Astrocyte (in vitro differentiated cells and primary cell): ENCODE measurements around the gene STC2. TPM values are rescaled to one million over a fixed set of nuclear protein-coding genes. Genes with fewer than 3 reads are reported as not detected.

Experiments
- DNase-seq: peaks from one replicate; pipeline ENCODE4 v3.0.0-alpha.2; 2010; ENCODE audit warnings: low read depth
- FAIRE-seq: peaks from 2 replicates; lab custom pipeline; 2011; peaks lifted over from hg19 to GRCh38; lab: Jason Lieb, UNC
- H2AFZ ChIP-seq: 2 replicates; pipeline ENCODE4 v1.6.0; 2012; ENCODE audit warnings: low read depth, low read length, inconsistent platforms
- H3K27ac ChIP-seq: 2 replicates; pipeline ENCODE4 v1.5.1; 2011; ENCODE audit warnings: low read depth, low read length, inconsistent platforms
- H3K27me3 ChIP-seq: 2 replicates; pipeline ENCODE4 v1.6.0; 2011; ENCODE audit warnings: low read length, inconsistent platforms; ENCODE audit not compliant: insufficient read depth
- H3K36me3 ChIP-seq: 2 replicates; pipeline ENCODE4 v1.5.1; 2011; ENCODE audit warnings: low read length, inconsistent platforms; ENCODE audit not compliant: insufficient read depth
- H3K4me1 ChIP-seq: 2 replicates; pipeline ENCODE4 v1.5.1; 2011; ENCODE audit warnings: low read length, inconsistent platforms; ENCODE audit not compliant: insufficient read depth
- H3K4me2 ChIP-seq: 2 replicates; pipeline ENCODE4 v1.6.0; 2012; ENCODE audit warnings: low read length, inconsistent platforms
- H3K4me3 ChIP-seq: 2 replicates; pipeline ENCODE4 v1.5.1; 2011; ENCODE audit warnings: low read depth, mild to moderate bottlenecking, low read length, inconsistent platforms; ENCODE audit not compliant: insufficient read depth
- H3K79me2 ChIP-seq: 2 replicates; pipeline ENCODE4 v1.6.0; 2012; ENCODE audit warnings: mild to moderate bottlenecking, low read length, inconsistent platforms; ENCODE audit not compliant: insufficient read depth
- H3K9ac ChIP-seq: 2 replicates; pipeline ENCODE4 v1.6.0; 2012; ENCODE audit warnings: mild to moderate bottlenecking, low read length, inconsistent platforms
- H3K9me3 ChIP-seq: 2 replicates; pipeline ENCODE4 v1.5.1; 2012; ENCODE audit warnings: low read depth, mild to moderate bottlenecking, low read length, inconsistent platforms; ENCODE audit not compliant: insufficient read depth
- H4K20me1 ChIP-seq: 2 replicates; pipeline ENCODE4 v1.6.0; 2012; ENCODE audit warnings: low read length, inconsistent platforms; ENCODE audit not compliant: insufficient read depth
- H3K27ac Mint-ChIP-seq: one replicate; pipeline ENCODE4 v1.8.0; 2021; ENCODE audit warnings: mild to moderate bottlenecking, mixed read lengths; ENCODE audit not compliant: unreplicated experiment
- H3K27me3 Mint-ChIP-seq: one replicate; pipeline ENCODE4 v1.8.0; 2021; ENCODE audit warnings: low read depth, mixed read lengths; ENCODE audit not compliant: unreplicated experiment
- H3K36me3 Mint-ChIP-seq: one replicate; pipeline ENCODE4 v1.8.0; 2021; ENCODE audit warnings: low read depth, mixed read lengths; ENCODE audit not compliant: unreplicated experiment
- H3K4me1 Mint-ChIP-seq: one replicate; pipeline ENCODE4 v1.8.0; 2021; ENCODE audit warnings: low read depth, mixed read lengths; ENCODE audit not compliant: unreplicated experiment
- H3K4me3 Mint-ChIP-seq: one replicate; pipeline ENCODE4 v1.8.0; 2021; ENCODE audit warnings: mild to moderate bottlenecking, moderate library complexity, mixed read lengths; ENCODE audit not compliant: unreplicated experiment
- H3K9me3 Mint-ChIP-seq: one replicate; pipeline ENCODE4 v1.8.0; 2021; ENCODE audit warnings: mild to moderate bottlenecking, mixed read lengths; ENCODE audit not compliant: unreplicated experiment
- EZH2 ChIP-seq: IDR thresholded peaks from 2 replicates; pipeline ENCODE4 v1.6.1; 2012; ENCODE audit warnings: mild to moderate bottlenecking, low read length, inconsistent platforms; ENCODE audit not compliant: insufficient read depth
- total RNA-seq: library from RNA; stranded (reverse); gene quantifications from 2 replicates; pipeline ENCODE4 v1.2.1, GENCODE V29; 2021
- TF ChIP-seq, protein P1 (sequence below): IDR thresholded peaks from 2 replicates; pipeline ENCODE4 v1.5.1; 2011; ENCODE audit warnings: low read depth, mild to moderate bottlenecking, inconsistent platforms, low read length, moderate library complexity; ENCODE audit not compliant: insufficient read depth

The STC2 gene
- total RNA-seq, 1 donor from 2014 or later: 206 TPM

- H3K9ac ChIP-seq: peak overlapping the region; percentile 92
- H3K79me2 ChIP-seq: peaks cover 54% of the 10 kb centered on the region
- peak overlapping the region; percentile 7 for H3K27ac ChIP-seq
Measured at GRCh38 chr5:173323799-173324114, 4.5 kb downstream of the STC2 start.

DNA sequence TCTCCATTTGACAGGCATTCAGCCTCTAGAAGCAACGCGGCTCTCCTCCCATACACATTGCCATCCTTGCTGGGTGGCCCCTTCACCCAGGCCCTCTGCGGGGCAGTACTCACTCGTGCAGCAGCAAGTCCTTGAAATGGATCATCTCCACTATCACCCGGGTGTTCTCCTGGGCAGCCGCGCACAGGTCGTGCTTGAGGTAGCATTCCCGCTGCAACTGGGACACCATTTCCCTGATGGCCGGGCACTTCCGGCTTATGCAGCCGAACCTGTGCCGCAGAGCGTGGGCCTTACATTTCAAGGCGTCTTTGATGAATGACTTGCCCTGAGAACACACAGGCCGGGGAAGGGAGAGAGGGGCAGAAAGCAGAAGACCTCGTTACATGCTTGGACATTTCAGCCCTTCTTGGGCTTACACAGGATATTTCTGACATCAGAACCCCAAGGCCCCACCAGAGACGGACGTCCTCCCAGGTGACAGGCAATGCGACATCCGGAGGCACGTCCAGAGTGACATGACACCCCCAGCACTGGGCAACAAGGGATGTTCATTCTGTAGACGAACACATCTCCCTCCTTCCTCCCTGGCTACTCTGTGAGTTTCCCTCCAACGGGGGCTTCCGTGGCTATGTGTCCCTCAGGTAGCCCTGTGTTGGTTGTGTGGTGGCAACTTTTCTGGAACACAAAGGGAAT, 5.0 kb downstream of the STC2 start:
- TF ChIP-seq EZH2: no peak
- TF ChIP-seq, protein P1, sequence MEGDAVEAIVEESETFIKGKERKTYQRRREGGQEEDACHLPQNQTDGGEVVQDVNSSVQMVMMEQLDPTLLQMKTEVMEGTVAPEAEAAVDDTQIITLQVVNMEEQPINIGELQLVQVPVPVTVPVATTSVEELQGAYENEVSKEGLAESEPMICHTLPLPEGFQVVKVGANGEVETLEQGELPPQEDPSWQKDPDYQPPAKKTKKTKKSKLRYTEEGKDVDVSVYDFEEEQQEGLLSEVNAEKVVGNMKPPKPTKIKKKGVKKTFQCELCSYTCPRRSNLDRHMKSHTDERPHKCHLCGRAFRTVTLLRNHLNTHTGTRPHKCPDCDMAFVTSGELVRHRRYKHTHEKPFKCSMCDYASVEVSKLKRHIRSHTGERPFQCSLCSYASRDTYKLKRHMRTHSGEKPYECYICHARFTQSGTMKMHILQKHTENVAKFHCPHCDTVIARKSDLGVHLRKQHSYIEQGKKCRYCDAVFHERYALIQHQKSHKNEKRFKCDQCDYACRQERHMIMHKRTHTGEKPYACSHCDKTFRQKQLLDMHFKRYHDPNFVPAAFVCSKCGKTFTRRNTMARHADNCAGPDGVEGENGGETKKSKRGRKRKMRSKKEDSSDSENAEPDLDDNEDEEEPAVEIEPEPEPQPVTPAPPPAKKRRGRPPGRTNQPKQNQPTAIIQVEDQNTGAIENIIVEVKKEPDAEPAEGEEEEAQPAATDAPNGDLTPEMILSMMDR: no peak
- peaks cover 39% of the 10 kb centered on the region for H3K4me1 ChIP-seq
- H2AFZ ChIP-seq: no peak overlapping the region
- H3K36me3 Mint-ChIP-seq: peaks cover 69% of the 10 kb centered on the region
- H4K20me1 ChIP-seq: peaks cover 33% of the 10 kb centered on the region
- no peaks in the 10 kb centered on the region for H3K9me3 Mint-ChIP-seq
- H3K9ac ChIP-seq: peak overlapping the region; percentile 92
- H3K4me2 ChIP-seq: peak overlapping the region; percentile 97
- H3K36me3 ChIP-seq: peaks cover 35% of the 10 kb centered on the region
- FAIRE-seq (no peak), DNase-seq (no peak)
- peaks cover 38% of the 10 kb centered on the region for H3K4me1 Mint-ChIP-seq
- no peak overlapping the region for H3K4me3 ChIP-seq
- peak overlapping the region; percentile 45 for H3K4me3 Mint-ChIP-seq
- H3K79me2 ChIP-seq: peaks cover 54% of the 10 kb centered on the region
- H3K27me3 ChIP-seq: no peaks in the 10 kb centered on the region
- H3K27me3 Mint-ChIP-seq: no peaks in the 10 kb centered on the region
- no peak overlapping the region for H3K27ac Mint-ChIP-seq
- H3K27ac ChIP-seq: peak overlapping the region; percentile 7
- no peaks in the 10 kb centered on the region for H3K9me3 ChIP-seq

More at GRCh38 chr5:173323799-173324114, 4.5 kb downstream of the STC2 start:
- Mint-ChIP-seq H3K27me3 (no peaks in the 10 kb centered on the region), H3K27ac (no peak overlapping the region), H3K4me3 (peak overlapping the region; percentile 3), H3K9me3 (no peaks in the 10 kb centered on the region), H3K36me3 (peaks cover 64% of the 10 kb centered on the region), H3K4me1 (peaks cover 37% of the 10 kb centered on the region)
- DNase-seq (no peak), FAIRE-seq (no peak)
- Histone ChIP-seq H3K4me2 (peak overlapping the region; percentile 97), H3K9me3 (no peaks in the 10 kb centered on the region), H4K20me1 (peaks cover 28% of the 10 kb centered on the region), H3K4me3 (no peak overlapping the region), H3K4me1 (peaks cover 44% of the 10 kb centered on the region), H3K27me3 (no peaks in the 10 kb centered on the region), H2AFZ (no peak overlapping the region), H3K36me3 (peaks cover 30% of the 10 kb centered on the region)
- TF ChIP-seq, protein P1: no peak
- no peak for TF ChIP-seq EZH2

DNA sequence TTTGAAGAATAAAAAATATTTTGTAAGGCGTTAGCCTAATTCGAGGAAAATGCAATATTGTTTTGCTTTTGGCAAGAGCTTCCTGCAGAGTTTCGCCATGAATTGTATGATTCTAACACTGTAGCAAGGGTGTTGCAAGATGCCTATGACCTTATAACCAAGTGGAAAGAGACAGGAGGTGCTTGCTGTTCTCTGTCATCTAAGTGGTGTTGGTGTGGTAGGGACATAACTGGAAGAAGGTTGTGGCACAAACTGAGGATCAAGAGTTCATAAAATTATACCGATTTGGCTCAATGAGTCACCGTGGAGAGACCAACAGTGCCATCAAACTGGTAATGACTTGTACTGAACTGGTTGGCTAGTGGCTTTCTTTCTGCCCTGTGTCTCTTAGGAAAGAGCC, 6.3 kb downstream of the STC2 start:
- H3K36me3 Mint-ChIP-seq: peaks cover 80% of the 10 kb centered on the region
- Histone ChIP-seq H3K4me1 (peaks cover 36% of the 10 kb centered on the region), H4K20me1 (peaks cover 33% of the 10 kb centered on the region), H3K4me2 (no peak overlapping the region), H3K9me3 (no peaks in the 10 kb centered on the region), H3K27ac (no peak overlapping the region), H3K36me3 (peaks cover 45% of the 10 kb centered on the region), H3K79me2 (peaks cover 40% of the 10 kb centered on the region), H3K9ac (no peak overlapping the region), H3K27me3 (no peaks in the 10 kb centered on the region), H3K4me3 (no peak overlapping the region), H2AFZ (no peak overlapping the region)
- DNase-seq (no peak), FAIRE-seq (no peak)
- H3K4me3 Mint-ChIP-seq: no peak overlapping the region
- no peak overlapping the region for H3K27ac Mint-ChIP-seq
- H3K4me1 Mint-ChIP-seq: peaks cover 41% of the 10 kb centered on the region
- no peaks in the 10 kb centered on the region for H3K9me3 Mint-ChIP-seq
- no peaks in the 10 kb centered on the region for H3K27me3 Mint-ChIP-seq
- TF ChIP-seq, protein P1: no peak
- no peak for TF ChIP-seq EZH2
